ENCODE data around the gene CADPS.

The CADPS gene

DNA sequence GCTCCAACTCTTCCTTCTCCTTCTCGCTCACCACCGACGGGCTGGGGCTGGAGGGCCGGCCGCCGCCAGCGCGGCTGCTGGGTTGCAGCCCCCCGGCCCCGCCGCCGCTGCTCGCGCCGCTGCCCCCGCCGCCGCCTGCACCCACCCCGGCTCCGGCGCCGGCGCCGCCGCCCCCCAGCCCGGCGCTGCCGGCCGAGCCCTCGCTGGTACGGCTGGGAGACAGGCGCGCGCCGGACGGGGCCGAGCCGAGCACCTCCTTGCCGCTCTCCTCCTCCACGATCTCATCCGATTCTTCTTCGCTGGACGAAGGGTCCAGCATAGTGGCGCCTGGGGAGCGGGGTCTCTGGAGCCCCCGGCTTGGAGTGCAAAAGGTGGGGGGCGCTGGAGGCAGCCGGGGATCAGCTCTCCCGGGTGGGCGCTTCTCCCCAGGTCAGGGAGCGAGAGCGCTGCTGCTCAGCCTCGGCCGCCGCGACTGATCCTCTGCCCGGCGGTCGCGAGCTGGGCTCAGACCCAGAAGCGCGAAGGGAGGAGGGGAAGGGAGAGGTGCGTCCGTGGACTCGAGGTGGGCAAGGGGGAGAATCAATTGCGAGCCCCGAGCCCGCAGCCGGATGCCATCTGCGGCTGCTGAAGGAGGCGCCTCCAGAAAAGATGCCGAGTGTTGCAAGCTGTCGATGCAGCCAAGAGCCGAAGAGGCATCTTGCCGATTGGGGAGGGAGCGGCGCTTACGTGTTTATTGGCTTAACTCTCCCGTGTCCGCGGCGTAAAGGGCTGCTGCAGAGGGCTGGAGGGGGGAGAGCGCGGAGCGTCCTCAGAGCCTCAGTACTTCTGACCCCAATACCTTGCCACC, at the start of gene CADPS:
TSS of gene CADPS (minus strand) at position 706 of the 847 bp plus-strand sequence. CDS start at position 319, 387 bp downstream.
- in situ Hi-C loops (cut with HindIII; ENCODE audit: low pct_ligation_motif_present, low pct_unique_long_range_greater_than_20kb, low sequenced_read_pairs) = no loop called here

DNA sequence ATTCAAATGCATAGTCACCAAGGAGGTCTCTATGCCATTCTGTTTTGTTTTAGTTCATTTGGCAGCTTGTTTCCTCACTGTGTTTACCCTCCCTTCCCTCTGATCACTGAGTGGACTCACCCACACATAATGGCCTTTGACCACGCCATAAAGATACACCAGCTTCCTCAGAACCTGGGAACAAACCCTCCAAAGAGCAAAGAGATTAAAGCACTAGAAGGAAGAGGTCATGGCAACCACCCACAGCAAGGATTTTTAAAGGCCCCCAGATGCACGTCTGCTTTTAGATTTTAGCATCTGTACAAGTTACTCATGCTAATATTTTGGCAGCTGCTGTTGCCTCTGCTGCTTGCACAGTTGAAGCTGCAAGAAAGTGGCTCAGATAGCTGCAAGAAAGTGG, 47.9 kb upstream of the CADPS start:
- in situ Hi-C loops (cut with HindIII; ENCODE audit: low pct_ligation_motif_present, low pct_unique_long_range_greater_than_20kb, low sequenced_read_pairs) = no loop called here
- DNase-seq = no peak

More for the DNA sequence above, at the start of gene CADPS:
- DNase-seq = no peak

DNA sequence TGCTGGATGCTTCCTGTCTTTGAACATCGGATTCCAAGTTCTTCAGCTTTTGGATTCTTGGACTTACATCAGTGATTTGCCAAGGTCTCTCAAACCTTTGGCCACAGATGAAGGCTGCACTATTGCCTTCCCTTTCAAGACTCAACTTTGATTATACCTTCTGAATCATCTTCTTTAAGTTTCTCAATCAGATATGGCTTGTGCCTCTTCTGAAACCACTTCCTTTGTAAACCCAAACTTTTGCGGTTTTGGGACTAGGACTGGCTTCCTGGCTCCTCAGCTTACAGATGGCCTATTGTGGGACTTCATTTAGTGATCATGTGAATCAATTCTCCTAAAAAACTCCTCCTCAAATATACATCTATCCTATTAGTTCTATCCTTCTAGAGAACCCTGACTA, 47.1 kb upstream of the CADPS start:
- no peak for DNase-seq
- in situ Hi-C loops (cut with HindIII; ENCODE audit: low pct_ligation_motif_present, low pct_unique_long_range_greater_than_20kb, low sequenced_read_pairs) = no loop called here

DNA sequence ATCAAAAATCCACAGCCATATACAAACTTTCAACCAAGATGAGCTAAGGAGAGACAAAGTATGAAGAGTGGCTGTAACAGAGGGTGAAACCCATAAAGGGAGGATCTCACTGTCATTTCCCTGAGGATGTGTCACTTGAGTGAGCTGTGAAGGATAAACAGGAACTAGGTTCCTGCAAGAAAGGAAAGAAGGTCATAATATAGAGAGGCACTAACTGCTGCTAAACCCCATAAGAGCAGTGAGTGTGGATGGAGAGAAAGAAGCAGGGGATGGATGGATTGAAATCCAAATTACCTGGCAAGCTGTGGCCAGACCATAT, 45.2 kb upstream of the CADPS start:
- DNase-seq = no peak
- in situ Hi-C loops (cut with HindIII; ENCODE audit: low pct_ligation_motif_present, low pct_unique_long_range_greater_than_20kb, low sequenced_read_pairs) = no loop called here

DNA sequence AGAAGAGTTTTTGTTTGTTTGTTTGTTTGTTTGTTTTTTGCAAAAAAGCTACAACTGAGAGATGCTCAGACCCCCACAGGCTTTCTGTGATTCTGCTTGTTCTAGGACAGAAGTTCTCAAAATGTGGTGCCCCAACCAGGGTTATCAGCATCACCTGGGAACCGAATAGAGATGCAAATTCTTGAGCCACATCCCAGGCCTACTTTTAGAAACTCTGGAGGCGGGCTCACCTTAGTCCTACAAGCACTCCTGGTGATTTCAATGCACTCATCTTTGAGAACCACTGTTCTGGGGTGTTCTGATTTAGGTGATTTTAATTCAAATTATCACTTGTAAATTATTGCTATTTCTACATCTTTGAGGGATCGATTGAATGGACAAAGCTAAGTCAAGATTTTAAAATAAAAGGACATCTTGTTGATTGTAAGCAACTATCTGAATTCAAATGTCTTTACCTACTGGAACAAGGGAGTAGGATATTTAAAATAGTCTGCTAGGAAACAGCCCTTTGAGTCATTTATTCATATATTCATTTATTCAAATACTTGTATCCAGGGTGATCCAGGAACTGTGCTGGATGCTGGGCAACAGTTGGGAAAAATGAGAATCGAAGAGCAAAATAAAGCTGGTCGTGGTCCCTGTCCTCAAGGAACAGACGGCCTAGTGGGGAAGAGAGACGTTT, 44.7 kb upstream of the CADPS start:
- no peak for DNase-seq
- in situ Hi-C loops (cut with HindIII; ENCODE audit: low pct_ligation_motif_present, low pct_unique_long_range_greater_than_20kb, low sequenced_read_pairs) = no loop called here

DNA sequence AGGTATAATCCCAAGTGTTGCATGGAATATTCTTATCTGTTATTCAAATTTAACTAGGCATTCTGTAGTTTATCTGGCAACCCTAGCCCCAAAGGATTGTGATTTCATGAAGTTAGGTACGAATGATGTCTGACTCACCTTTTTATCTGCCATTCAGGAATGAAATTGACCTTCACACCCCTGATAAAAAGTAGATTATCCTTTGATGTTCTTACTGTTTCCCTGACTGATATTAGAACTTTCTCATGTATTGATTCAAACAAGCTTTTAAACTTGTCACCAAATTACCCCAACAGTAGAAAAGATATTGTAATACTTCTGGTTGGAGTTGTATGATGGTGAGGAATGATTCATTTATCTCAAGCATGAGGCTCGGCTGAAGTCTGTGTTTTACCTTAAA, 43.6 kb upstream of the CADPS start:
- DNase-seq = no peak
- in situ Hi-C loops (cut with HindIII; ENCODE audit: low pct_ligation_motif_present, low pct_unique_long_range_greater_than_20kb, low sequenced_read_pairs) = no loop called here

DNA sequence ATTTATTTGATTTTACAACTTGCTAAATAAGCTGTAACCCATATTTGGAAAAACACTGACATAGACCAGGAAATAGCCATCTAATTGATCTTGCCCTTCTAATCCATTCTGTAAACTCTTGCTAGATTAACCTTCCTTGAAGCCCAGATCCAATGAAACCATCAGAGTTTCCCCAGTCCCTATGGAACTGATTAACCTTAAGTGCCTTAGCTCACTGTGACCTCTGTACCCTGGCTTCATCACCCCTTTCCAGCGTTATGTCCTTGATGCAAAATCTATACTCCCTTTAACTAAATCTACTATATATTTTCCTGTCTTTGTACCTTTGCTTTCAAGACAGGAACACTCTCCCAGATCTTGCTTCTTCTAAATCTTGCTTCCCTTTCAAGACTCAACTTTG, 42.9 kb upstream of the CADPS start:
- in situ Hi-C loops (cut with HindIII; ENCODE audit: low pct_ligation_motif_present, low pct_unique_long_range_greater_than_20kb, low sequenced_read_pairs) = no loop called here
- no peak for DNase-seq

DNA sequence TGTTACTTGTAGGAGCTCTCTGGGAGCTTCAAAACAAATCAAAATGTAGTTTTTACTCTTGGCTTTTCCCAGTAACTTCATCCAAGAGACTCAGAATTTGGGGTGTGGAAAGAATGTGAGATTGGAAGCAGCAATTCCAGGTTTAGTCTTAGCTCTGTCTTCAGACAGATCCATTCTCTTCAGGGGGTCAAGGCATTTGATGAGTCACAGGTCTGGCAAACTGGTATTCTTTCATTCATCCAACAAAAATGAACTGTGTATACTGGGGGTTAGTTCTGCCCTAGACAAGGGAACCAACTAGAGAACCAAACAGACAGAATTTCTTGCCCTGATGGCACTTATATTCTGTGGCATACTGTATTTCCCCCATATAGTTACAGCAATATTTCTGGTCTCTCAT, 36.3 kb upstream of the CADPS start:
- DNase-seq = no peak
- in situ Hi-C loops (cut with HindIII; ENCODE audit: low pct_ligation_motif_present, low pct_unique_long_range_greater_than_20kb, low sequenced_read_pairs) = no loop called here

DNA sequence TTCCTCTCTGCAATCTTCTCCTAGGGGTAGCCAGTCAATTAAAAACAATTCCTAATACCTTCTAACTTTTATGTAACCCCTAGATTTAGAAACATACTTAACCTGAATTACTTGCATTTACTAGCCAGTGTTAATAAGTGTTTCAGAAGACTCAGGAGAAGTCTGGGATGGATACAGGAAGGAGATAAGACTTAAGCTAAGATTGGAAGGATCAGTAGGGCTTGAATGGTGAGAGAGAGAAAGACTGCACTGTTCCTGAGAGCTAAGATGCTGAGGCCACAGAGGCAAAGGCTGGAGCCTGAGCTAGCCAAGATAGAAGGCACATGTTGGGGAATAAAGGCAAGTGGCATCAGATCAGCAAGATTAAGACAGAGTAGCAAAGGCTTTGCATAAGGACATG, 30.1 kb upstream of the CADPS start:
- in situ Hi-C loops (cut with HindIII; ENCODE audit: low pct_ligation_motif_present, low pct_unique_long_range_greater_than_20kb, low sequenced_read_pairs) = no loop called here
- no peak for DNase-seq

DNA sequence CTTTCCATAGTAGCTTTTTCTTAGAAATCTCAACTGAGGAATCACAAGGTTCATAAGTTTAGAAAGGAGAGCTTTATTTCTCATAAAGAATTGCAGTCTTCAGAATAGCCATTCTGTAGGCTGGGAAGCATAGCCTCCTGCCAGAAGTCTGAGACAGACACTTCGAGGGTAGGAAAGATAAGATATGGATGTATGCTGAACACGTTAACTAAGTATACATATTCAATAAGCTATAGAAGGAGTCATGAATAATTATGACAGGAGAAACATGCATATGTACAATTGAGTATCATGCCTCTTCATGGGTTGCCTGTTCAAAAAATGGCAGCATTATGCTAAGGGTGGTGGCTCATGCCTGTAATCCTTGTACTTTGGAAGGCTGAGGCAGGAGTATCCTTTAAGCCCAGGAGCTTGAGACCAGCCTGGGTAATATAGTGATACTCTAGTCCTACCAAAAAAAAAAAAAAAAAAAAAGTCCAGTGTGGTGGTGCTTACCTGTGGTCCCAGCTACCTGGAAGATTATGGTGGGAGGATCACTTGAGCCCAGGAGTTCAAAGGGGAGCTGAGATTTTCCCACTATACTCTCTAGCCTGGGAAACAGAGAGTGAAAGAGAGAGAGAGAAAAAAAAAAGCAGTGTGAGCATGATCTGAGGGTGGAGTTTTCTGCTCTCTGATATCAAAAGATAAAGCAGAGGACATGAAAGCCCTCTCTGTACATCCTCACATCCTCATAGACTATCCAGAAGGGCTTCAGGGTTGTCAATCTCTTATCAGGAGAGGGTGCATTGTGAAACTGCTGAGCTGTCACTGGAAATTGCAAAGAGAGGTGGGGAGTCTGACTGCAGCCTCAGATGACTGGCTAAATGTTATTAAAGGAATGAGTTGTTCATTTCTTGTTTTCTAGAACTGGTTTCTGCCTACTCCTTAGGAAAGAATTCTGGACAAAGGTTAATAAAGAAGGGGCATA, 23.6 kb upstream of the CADPS start:
- no peak for DNase-seq
- in situ Hi-C loops (cut with HindIII; ENCODE audit: low pct_ligation_motif_present, low pct_unique_long_range_greater_than_20kb, low sequenced_read_pairs) = no loop called here

DNA sequence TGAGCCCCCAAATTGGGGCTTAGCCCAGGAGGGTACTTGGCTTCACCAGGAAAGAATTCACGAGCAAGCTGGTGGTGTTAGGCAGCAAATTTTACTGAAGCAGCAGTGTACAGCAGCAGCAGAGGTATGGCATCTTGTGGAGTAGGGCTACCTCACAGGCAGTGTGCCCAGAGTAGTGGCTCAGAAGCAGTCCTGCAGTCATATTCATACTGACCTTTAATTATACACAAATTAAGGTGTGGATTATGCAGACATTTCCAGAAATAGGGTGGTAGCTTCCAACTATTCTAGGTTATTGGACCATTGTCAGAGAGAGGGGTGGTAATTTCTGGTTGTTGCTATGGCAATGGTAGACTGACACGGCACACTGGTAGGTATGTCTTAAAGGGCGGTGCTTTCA, 20.7 kb upstream of the CADPS start:
- DNase-seq = no peak
- in situ Hi-C loops (cut with HindIII; ENCODE audit: low pct_ligation_motif_present, low pct_unique_long_range_greater_than_20kb, low sequenced_read_pairs) = no loop called here

DNA sequence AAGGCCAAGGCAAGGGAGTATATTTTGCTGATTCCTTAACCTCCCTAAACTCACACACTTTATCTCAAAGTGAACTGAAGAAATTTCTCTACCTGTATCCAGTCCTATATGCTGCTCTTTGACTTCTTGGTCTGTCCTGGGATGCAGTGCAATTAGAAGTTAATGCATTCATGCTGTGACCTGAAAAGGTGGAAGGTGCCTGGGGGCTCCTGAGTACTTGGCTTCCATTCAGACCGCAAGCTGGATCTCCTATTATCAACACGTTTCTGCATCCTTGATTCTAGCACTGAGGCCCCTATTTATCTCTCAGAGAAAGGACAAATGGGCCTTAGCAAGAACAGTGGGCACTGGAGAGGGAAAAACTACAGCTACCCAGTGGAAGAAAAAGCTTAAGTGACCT, 17.7 kb upstream of the CADPS start:
- no peak for DNase-seq
- in situ Hi-C loops (cut with HindIII; ENCODE audit: low pct_ligation_motif_present, low pct_unique_long_range_greater_than_20kb, low sequenced_read_pairs) = no loop called here

DNA sequence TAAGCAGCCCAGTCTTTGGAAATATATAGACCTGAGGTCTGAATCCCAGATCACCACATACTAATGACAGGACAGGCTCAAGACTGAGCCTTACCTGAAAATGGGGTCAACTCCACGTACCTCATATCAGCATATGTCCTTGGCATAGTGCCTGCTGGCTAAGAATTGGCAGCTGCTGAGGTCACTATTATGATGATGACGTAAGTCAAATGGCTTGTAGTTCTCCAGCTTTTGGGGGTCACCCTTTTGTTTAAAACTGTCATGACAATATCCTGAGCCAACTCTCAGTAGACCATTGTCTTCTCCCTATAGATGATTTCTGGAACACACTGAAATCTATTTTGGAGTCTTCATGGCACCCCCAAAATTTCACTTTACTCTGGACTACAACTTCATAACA, 16.8 kb upstream of the CADPS start:
- in situ Hi-C loops (cut with HindIII; ENCODE audit: low pct_ligation_motif_present, low pct_unique_long_range_greater_than_20kb, low sequenced_read_pairs) = no loop called here
- DNase-seq = no peak

DNA sequence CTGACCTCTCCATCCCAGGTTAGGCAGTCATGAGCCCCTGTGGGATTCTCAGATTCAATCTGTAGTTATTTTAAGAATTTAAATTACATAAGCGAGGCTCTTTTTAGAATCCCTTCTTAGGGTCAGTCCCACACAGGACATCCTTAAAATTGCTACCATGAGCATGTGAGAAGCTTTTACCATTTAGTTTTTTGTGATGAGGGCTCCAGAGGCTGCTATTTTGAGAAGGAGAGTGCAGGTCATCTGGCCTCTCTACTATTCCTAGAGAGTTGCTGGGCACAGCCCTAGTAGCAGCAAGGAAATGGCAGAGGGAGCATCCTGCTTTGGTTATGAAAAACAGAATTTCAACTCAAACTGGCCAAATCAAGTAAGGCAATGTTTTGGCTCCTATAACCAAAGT, 13.6 kb upstream of the CADPS start:
- in situ Hi-C loops (cut with HindIII; ENCODE audit: low pct_ligation_motif_present, low pct_unique_long_range_greater_than_20kb, low sequenced_read_pairs) = no loop called here
- DNase-seq = no peak

DNA sequence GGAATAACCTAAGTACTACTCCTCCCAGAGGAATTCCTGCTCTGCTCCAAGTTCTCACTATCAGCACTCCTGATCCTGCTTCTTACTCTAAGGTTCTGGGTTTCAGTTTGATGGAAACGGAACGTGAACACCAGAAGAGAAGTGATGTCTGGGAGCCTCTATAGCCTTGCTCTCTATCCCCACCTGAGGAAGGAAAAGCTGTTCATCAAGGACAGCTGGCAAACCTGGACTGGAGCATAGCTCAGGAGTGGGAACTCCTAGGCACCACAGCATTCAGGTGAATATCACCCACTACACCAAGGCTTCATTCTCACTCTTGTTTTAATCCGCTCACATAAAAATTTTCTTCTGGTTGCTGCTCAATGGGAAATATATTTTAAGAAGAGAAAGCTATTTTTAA, 13.0 kb upstream of the CADPS start:
- in situ Hi-C loops (cut with HindIII; ENCODE audit: low pct_ligation_motif_present, low pct_unique_long_range_greater_than_20kb, low sequenced_read_pairs) = no loop called here
- no peak for DNase-seq

DNA sequence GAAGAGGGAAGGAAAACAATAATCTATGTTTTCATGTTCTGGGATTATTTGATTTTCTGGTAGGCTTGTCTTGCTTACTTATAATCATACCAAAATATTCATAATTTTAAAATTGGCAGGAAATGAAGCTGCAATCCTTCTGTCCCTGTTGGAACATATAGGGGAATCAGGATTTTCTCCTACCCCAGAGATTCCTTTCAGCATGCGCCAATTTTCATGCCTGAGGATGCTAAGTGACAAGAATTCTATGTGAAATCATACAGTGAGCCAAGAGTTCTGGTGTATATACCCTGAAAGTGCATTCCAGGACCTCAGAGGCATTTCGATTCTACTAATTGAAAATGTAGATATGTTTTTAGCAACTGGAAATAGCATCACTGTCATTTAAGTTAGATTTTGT, 9.9 kb upstream of the CADPS start:
- in situ Hi-C loops (cut with HindIII; ENCODE audit: low pct_ligation_motif_present, low pct_unique_long_range_greater_than_20kb, low sequenced_read_pairs) = no loop called here
- DNase-seq = no peak

DNA sequence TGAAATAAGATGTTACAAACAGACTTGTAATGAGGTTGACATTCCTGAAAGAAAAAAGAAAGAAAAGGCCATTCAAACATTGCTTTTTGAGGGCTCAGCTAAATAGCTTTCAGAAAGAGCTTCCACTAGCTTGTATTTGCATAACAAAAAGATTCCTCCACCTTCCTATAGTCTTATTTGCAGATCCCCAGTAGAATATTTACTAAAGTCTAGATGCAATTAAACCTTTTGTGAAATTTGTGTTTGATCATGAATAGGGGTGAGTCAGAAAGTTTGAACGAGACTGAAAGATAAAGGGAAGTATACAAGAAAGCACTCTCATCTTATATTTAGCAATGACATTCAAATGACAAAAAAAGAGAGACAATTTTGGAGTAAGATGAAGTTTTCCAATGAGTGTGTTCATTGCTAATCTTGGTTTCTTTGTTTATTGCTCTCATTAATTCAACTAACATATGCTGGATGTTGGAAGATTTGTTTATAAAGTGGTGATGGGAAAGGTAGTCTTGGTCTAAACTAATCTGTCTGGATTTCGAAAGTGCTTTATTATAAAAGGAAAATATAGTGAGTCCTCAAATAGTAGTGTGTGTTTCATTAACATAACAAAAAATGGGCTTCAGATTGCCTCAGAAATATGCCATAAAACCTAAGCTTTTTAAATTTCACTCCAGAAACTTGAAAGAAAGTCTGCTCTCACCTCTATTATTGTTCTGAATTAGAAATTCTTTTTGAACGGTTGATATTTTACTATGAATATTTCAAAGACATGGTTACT, 9.1 kb upstream of the CADPS start:
- in situ Hi-C loops (cut with HindIII; ENCODE audit: low pct_ligation_motif_present, low pct_unique_long_range_greater_than_20kb, low sequenced_read_pairs) = no loop called here
- DNase-seq = no peak

DNA sequence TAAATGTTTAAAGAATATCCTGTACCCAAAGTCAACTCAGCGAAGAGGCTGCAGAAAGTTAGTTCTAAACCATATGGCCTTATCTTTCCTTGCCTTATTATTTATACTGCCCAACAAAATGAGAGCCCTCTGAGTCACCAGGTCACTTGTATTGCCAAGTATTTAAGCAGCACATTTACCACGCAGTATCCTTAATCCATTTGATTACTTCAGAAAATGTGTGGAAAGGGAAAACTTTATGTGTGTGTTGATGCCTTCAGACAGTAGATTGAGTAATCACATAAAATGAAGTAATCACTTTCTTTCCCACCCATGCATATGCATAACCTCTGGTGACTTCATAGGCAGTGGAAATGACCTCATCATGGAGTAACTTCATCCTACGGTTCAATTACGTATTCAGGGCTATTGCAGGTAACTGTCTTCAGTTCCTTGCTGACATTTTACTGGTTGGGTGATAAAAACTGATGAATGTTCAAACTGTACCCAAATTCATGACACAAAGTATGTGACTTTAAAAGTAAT, 7.5 kb upstream of the CADPS start:
- no peak for DNase-seq
- in situ Hi-C loops (cut with HindIII; ENCODE audit: low pct_ligation_motif_present, low pct_unique_long_range_greater_than_20kb, low sequenced_read_pairs) = no loop called here

Data from ACHN (cell line).